Hypothalamus (tissue), 51 donors: ENCODE data around the gene ELOVL7.
"Not testable (repeated sequence)": the region's sequence is repeated elsewhere in the genome, so short reads cannot be mapped to it uniquely, and the experiment has no call there.

ENCODE experiments used
- DNase-seq, 51 donors: peaks; one replicate each; lab custom pipeline; 2025; lab: John Stamatoyannopoulos, UW

The ELOVL7 gene

GRCh38 chr5:60833520-60833919 is 10.5 kb downstream of the ELOVL7 start:
- no peak for DNase-seq

GRCh38 chr5:60830581-60831127 is 13.4 kb downstream of the ELOVL7 start:
- DNase-seq: no peak

- no peak for DNase-seq
Observed at GRCh38 chr5:60829490-60830266, 14.4 kb downstream of the ELOVL7 start.

- no peak for DNase-seq
Observed at GRCh38 chr5:60827201-60827600, 16.9 kb downstream of the ELOVL7 start.

- DNase-seq: no peak
Observed at GRCh38 chr5:60826653-60827052, 17.4 kb downstream of the ELOVL7 start.

GRCh38 chr5:60823574-60823973 is 20.5 kb downstream of the ELOVL7 start:
- DNase-seq: no peak

GRCh38 chr5:60822285-60822556 is 21.8 kb downstream of the ELOVL7 start:
- no peak for DNase-seq

- no peak for DNase-seq
Observed at GRCh38 chr5:60821488-60822284, 22.4 kb downstream of the ELOVL7 start.

GRCh38 chr5:60820593-60821487 is 23.2 kb downstream of the ELOVL7 start:
- no peak for DNase-seq

GRCh38 chr5:60816138-60816537 is 27.9 kb downstream of the ELOVL7 start:
- not testable (repeated sequence) for DNase-seq

GRCh38 chr5:60814498-60814897 is 29.6 kb downstream of the ELOVL7 start:
- DNase-seq: no peak

GRCh38 chr5:60812426-60812825 is 31.6 kb downstream of the ELOVL7 start:
- no peak for DNase-seq

GRCh38 chr5:60811105-60811504 is 33.0 kb downstream of the ELOVL7 start:
- no peak for DNase-seq

- no peak for DNase-seq
Observed at GRCh38 chr5:60810438-60811085, 33.5 kb downstream of the ELOVL7 start.

- no peak for DNase-seq
Observed at GRCh38 chr5:60809891-60810425, 34.1 kb downstream of the ELOVL7 start.

- no peak for DNase-seq
Observed at GRCh38 chr5:60806591-60807243, 37.4 kb downstream of the ELOVL7 start.

- DNase-seq: no peak
Observed at GRCh38 chr5:60805463-60805862, 38.6 kb downstream of the ELOVL7 start.

- DNase-seq: no peak
Observed at GRCh38 chr5:60803712-60804111, 40.4 kb downstream of the ELOVL7 start.

GRCh38 chr5:60802986-60803385 is 41.1 kb downstream of the ELOVL7 start:
- DNase-seq: no peak

GRCh38 chr5:60802226-60802625 is 41.8 kb downstream of the ELOVL7 start:
- no peak for DNase-seq
